Stimulated activated CD4-positive, alpha-beta T cell treated with anti-CD3 and anti-CD28 coated beads, Interleukin-4, amount 100 ng/mL, for 48 hours (primary cell): ENCODE results near the gene DNAJC15.
"Not testable (repeated sequence)": the region's sequence is repeated elsewhere in the genome, so short reads cannot be mapped to it uniquely, and the experiment has no call there.

Experiments
- DNase-seq, 2 donors: peaks; one replicate each; pipeline ENCODE4 v3.0.0-alpha.2; 2020; ENCODE audit warnings: low read depth in 2 of 2

The DNAJC15 gene

GRCh38 chr13:43044720-43045301 is 21.4 kb downstream of the DNAJC15 start:
- DNase-seq, result no peak

DNA sequence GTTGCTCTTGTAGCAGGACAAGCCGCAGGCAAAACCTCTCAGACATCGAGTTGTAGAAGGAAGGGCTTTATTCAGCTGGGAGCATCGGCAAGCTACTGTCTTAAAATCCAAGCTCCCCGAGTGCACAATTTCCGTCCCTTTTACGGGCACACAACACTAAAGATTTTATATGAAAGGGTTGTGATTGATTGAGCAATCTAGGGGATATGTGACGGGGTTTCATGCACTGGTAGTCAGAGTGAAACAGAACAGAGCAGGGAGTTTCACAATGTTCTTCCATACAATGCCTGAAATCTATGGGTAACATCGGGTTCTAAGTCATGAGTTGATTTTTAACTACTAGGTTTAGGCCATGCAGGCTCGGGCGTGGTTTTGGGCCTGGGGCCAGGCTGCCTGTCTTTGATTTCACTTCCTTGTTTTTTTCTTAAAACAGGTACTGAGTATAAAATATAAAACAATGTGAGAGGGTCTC is 22.0 kb downstream of the DNAJC15 start:
- DNase-seq, result not testable (repeated sequence)

DNA sequence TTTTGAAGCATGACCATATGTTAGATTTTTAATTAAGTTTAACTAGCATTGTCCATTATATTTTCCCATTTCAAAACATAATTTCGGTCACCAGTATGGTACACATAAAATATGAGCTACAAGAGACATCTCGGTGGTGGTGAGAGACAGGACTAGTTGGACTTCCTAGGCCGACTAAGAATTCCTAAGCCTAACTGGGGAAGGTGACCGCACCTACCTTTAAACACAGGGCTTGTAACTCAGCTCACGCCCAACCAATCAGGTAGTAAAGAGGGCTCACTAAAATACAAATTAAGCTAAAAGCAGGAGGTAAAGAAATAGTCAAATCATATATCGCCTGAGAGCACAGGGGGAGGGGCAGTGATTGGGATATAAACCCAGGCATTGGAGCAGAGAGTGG is 22.9 kb downstream of the DNAJC15 start:
- no peak for DNase-seq

- DNase-seq, result no peak
Measured at GRCh38 chr13:43054803-43055802, 31.7 kb downstream of the DNAJC15 start.

DNA sequence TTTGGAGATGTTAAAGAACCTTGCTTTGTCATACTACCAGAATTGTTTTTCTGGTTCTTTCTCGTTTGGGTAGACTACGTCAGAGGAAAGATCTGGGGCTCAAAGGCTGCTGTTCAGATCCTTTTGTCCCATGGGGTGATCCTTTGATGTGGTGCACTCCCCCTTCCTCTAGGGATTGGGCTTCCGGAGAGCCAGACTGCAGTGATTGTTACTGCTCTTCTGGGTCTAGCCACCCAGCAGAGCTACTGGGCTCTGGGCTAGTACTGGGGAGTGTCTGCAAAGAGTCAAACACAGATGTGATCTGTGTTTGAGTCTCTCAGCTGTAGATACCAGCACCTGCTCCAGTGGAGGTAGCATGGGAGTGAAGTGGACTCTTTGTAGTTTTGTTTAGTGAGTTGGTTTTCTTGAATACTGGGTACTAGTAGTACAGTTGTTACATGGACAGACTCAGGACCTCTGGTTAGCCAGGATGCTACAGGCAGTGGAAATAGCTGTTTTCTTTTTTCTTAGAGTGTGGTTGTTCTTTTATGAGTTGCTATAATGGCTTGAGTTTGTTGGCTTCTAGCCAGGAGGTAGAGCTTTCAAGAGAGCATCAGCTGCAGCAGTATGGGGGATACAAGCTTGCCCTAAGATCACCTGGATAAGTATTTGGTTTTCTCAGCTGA is 34.4 kb downstream of the DNAJC15 start:
- no peak for DNase-seq

GRCh38 chr13:43058318-43058674 is 34.9 kb downstream of the DNAJC15 start:
- no peak for DNase-seq

DNA sequence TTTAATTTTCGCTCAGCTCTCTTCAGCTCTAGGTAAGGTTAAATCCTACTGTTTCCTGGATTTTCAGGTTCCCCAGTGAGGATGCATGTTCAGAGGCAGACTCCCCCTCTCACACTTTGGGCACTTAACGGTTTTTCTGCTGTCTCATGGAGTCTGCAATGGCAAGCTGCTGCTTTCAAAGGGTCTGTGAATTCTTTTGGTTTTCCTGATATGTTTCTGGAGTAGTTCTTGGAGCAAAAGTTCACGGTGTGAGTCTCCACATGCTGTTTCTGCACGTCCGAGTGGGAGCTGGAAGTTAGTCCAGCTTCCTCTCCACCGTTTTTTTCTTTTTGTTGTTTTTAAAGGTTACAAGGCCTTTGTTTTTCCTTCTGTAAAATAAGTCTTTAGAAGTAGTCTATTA is 35.4 kb downstream of the DNAJC15 start:
- DNase-seq, result no peak

- DNase-seq, result not testable (repeated sequence)
Measured at GRCh38 chr13:43059779-43060178, 36.4 kb downstream of the DNAJC15 start.

DNA sequence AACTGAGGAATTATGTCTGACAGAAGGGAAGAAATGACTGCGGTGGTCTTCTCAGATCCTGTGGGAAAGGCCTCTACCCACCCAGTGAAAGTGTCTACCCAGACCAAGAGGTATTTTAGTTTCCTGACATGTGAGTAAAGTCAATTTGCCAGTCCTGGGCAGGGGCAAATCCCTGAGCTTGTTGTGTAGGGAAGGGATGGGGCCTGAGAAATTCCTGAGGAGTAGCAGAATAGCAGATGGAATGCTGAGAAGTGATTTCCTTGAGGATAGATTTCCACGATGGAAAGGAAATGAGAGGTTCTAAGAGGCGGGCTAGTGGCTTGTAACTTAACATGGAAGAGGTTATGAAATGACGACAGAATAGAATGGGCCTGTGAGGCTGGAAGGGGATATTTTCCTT is 37.4 kb downstream of the DNAJC15 start:
- not testable (repeated sequence) for DNase-seq

GRCh38 chr13:43061496-43062280 is 38.3 kb downstream of the DNAJC15 start:
- no peak for DNase-seq

- no peak for DNase-seq
Measured at GRCh38 chr13:43071824-43072223, 48.4 kb downstream of the DNAJC15 start.

DNA sequence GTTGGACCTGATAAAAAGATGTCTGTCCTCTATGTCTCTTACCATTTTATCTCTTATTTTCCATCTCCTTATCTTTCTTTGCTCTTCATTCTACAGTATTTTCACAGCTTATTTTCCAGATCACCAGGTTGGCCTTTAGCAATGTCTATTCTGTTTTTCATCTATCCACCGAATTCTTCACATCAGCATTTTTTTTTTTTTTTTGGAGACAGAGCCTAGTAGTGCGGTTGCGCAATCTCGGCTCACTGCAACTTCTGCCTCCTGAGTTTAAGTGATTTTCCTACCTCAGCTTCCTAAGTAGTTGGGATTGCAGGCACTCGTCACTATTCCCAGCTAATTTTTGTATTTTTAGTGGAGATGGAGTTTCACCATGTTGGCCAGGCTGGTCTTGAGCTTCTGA is 49.0 kb downstream of the DNAJC15 start:
- no peak for DNase-seq

GRCh38 chr13:43074824-43075510 is 51.6 kb downstream of the DNAJC15 start:
- DNase-seq, result no peak

DNA sequence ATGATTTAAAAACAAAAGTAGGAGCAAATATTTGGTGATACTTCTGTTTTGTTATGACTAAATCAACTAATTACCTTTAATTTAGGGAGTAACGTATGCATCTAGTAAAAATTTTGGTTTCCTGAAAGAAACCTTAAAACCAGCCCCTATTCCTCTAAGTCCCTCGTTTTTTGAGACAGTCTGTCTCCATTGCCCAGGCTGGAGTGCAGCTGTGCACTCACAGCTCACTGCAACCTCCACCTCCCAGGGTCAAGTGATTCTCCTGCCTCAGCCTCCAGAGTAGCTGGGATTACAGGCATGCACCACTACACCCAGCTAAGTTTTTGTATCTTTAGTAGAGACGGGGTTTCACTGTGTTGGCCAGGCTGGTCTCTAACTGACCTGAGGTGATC is 52.1 kb downstream of the DNAJC15 start:
- not testable (repeated sequence) for DNase-seq

GRCh38 chr13:43077046-43077445 is 53.7 kb downstream of the DNAJC15 start:
- DNase-seq, result no peak

- no peak for DNase-seq
Measured at GRCh38 chr13:43077461-43077860, 54.1 kb downstream of the DNAJC15 start.

- DNase-seq, result no peak
Measured at GRCh38 chr13:43077906-43078305, 54.5 kb downstream of the DNAJC15 start.

DNA sequence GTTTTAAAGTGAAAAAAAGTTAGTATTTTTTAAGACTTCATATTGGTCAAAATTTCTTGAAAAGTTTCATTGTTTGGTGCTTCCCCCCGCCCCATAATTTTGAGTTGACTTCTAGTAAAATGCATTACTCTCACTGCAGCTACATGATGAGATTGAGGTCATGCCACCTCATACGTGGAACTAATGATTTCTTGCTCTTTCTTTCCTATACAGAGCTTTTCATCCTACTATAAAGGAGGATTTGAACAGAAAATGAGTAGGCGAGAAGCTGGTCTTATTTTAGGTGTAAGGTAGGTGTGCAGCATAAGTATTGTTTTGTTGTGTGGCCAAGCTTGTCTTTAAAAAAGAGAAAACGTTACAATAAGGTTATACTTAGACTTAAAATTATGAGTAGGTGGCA is 55.0 kb downstream of the DNAJC15 start:
- DNase-seq, result no peak

DNA sequence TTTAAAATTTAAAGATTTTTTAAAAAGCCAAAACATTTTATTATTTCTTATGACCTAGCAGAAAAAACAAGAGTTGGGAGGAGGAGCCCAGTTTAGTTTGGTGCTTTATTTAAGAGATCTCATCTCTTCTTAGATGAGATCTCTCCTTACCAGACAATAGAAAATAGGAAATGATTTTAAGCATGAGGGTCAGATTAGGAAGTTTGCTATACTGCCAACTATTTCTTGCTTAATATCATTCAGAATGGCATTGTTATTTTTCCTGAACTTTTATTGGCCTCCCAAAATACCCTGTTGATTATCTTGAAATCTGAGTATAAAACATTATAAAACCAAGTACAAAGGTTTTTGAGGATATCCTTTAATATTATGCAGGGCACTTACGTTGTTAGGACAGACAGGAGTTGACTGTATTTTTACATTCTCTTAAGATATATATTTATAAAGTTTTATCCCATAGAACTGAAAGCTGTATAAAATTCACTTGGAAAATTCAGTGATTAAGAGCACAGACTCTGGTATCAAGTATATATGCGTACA is 56.1 kb downstream of the DNAJC15 start:
- no peak for DNase-seq

- DNase-seq, result no peak
Measured at GRCh38 chr13:43080199-43080598, 56.8 kb downstream of the DNAJC15 start.

DNA sequence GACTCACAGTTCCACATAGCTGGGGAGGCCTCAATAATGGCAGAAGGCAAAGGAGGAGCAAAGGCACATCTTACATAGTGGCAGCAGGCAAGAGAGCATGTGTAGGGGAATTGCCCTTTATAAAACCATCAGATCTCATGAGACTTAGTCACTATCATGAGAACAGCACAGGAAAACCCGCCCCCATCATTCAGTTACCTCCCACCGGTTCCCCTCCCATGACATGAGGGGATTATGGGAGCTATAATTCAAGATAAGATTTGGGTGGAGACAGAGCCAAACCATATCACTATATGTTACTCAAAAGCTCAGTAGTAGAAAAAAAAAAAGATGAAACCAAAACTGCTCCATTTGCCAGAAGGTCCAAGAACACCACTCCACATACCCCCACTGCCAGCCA is 58.5 kb downstream of the DNAJC15 start:
- DNase-seq, result no peak
